D721Med (cell line): ENCODE results near the gene BCL2.
A peak's percentile ranks its signal among the peaks of the same experiment; 100 is the strongest.

Source experiments
- DNase-seq: peaks from one replicate; pipeline ENCODE4 v3.0.0; 2011; ENCODE audit warnings: low spot score; ENCODE audit not compliant: insufficient read length
- FAIRE-seq: peaks from 2 replicates; lab custom pipeline; 2011; peaks lifted over from hg19 to GRCh38; lab: Jason Lieb, UNC
- CTCF ChIP-seq: IDR thresholded peaks from 2 replicates; pipeline ENCODE4 v1.5.1; 2012; ENCODE audit warnings: mild to moderate bottlenecking, control low read depth; ENCODE audit not compliant: insufficient read depth; ENCODE audit errors: missing control alignments

BCL2 gene

GRCh38 chr18:63199743-63200241, 119.8 kb downstream of the BCL2 start:
- TF ChIP-seq CTCF: no peak
- DNase-seq: no peak
- FAIRE-seq: no peak

DNA sequence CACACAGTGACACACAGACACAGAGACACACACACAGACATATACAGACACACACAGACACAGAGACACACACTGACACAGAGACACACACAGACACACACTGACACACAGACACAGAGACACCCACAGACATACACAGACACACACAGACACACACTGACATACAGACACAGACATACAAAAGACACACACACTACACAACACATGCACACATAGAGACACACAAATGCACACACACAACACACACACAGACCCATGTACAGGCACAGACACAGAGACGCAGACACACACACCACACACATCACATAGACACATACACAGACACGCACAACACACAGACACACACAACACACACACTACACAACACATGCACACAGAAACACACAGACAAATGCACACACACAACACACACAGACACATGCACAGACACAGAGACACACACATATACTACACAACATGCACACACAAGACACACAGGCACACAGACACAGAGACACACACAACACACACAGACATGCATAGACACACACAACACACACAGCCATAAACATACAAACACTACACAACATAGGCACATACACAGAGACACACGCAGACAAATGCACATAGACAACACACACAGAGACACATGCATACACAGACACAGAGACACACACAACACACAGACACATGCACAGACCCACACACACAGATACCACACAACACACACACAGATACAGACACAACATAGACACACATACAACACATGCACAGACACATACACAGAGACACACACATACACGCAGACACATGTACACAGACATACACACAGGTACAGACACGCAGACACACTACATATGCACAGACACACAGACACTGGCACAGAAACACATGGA, 120.5 kb downstream of the BCL2 start:
- FAIRE-seq (no peak), DNase-seq (no peak)
- no peak for TF ChIP-seq CTCF

- no peak for DNase-seq
- TF ChIP-seq CTCF: no peak
- peak; percentile 99 for FAIRE-seq
Measured at GRCh38 chr18:63198098-63198760, 121.3 kb downstream of the BCL2 start.

GRCh38 chr18:63197246-63197869, 122.2 kb downstream of the BCL2 start:
- TF ChIP-seq CTCF: no peak
- FAIRE-seq: peak; percentile 6
- DNase-seq: no peak

DNA sequence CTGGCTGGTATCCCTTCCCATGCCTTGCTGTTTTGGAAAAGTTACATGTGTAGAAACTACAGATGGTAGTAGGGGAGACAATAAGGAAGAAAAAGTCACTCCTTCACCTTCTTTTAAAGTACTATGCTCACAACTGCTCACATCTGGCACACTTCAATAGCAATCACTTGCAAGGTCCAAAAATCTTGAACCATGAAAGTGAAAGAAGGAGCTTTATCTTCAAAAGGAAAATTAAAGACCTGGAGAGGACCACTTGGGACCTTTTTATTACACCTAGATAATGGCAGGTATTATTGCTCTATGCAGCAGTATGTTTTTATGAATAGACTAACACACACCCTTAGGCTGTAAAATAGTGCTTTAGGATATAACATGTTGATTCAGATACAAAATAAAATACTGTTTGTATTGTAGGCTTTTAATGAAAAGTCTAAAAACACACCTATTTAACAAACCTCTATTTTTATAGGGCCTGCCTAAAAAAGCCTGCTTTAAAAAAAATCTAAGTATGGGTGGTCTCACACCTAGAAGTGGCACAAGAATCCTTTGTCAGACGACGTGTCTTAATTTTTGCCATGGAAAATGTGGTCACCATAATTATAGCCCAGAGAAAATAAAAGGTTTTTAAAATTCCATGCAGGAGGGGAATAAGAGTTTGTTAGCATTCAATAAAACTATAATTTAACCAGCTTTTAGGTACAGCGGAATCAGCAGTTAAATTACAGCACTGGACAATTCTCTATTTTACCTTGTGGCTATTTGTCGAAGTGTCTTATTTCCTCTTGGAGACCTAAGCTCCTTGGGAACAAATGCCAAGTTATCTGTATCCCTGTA, 124.0 kb downstream of the BCL2 start:
- peak; percentile 79 for FAIRE-seq
- no peak for DNase-seq
- no peak for TF ChIP-seq CTCF

DNA sequence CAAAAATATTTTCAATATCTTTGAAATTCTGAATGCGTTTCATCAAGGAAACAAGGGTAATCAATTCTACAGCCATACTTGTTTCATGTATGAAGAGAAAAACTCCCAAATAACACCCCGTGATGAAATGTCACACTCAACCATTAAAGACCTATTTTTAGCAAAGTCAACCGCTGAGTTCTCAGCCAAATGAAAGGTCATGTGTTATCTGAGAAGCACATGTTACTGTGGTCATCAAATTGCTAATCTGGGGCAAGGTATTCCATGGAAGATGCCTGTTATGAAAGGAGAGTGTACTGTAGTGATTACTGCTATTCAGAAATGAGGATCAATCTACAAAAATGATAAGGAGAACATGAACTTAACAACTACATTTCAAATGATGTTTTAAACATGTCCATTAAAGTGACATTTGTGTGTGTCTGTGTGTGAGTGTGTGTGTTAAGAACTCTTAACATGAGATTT, 126.7 kb downstream of the BCL2 start:
- DNase-seq (no peak), FAIRE-seq (peak; percentile 94)
- no peak for TF ChIP-seq CTCF
